Measurements from ENCODE around the gene ATP6V0A4. TPM values are rescaled to one million over a fixed set of nuclear protein-coding genes. Genes with fewer than 3 reads are reported as not detected.

Gene ATP6V0A4
- total RNA-seq, 3 donors from 2014 or later (not counting 1 experiment from before 2014, with no cell fraction given), result not detected

DNA sequence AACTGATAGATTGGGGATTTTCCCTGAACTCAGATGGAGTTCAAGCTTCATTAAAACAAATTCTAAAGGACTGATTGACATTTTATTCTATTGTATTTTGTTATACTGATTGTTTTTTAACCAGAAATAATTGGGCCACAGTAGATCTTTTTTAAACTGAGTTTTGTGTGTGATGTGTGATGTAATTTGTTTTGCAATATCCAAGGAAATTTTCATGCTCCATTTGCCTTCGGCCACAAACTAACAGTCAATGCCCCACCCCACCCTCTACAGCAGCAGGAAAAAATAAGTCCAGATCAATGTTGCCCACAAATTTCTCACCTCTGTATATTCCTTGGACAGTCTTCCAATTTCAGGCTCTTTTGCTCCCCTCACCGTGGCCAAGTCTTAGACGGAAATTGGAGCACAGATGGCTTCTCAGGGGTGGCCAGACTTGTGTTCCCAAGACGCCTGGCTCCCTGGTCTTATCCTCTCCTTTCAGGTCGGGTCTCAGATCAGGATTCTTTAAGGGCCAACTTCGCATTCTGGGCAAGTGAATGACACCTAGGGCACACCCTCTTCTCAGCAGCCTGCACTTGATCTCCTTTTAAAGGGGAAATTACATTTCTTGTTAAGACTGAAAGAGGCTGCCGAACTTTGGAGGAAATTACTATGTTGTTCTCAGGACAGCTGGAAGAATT is 97.0 kb downstream of the ATP6V0A4 start, which contains the start of gene SVOPL:
Gene SVOPL, minus strand, starts transcription at position 506 of the 680 bp plus-strand sequence. CDS start 22,317 bp downstream, outside the sequence.
- Mint-ChIP-seq H3K36me3 (no peaks in the 10 kb centered on the region), H3K4me1 (no peaks in the 10 kb centered on the region), H3K27ac (no peak within 1 kb of the TSS), H3K4me3 (no peak within 1 kb of the TSS), H3K9me3 (no peaks in the 10 kb centered on the region), H3K27me3 (ENCODE audit: low read depth in 2 of 2) (peaks cover 0 to 9% of the 10 kb centered on the region in 2 donors)
- intact Hi-C loops (cut with micrococcal nuclease), result no loop called here
- Histone ChIP-seq H3K4me3 (ENCODE audit: low read length) (no peak within 1 kb of the TSS), H3K27ac (ENCODE audit: low read length) (no peak within 1 kb of the TSS), H3K27me3 (ENCODE audit: control insufficient read depth, insufficient read depth, low read length) (no peaks in the 10 kb centered on the region), H3K36me3 (ENCODE audit: control insufficient read depth, insufficient read depth, low read length) (no peaks in the 10 kb centered on the region), H3K9me3 (ENCODE audit: control insufficient read depth, insufficient read depth, low read length) (no peaks in the 10 kb centered on the region), H3K4me1 (ENCODE audit: control insufficient read depth, insufficient read depth, low read length) (no peaks in the 10 kb centered on the region)
- ATAC-seq (no peak), DNase-seq (no peak)
- WGBS (ENCODE audit: insufficient coverage), result 67% methylated on average over 7 of the region's 7 CpGs
- TF ChIP-seq, protein P1, sequence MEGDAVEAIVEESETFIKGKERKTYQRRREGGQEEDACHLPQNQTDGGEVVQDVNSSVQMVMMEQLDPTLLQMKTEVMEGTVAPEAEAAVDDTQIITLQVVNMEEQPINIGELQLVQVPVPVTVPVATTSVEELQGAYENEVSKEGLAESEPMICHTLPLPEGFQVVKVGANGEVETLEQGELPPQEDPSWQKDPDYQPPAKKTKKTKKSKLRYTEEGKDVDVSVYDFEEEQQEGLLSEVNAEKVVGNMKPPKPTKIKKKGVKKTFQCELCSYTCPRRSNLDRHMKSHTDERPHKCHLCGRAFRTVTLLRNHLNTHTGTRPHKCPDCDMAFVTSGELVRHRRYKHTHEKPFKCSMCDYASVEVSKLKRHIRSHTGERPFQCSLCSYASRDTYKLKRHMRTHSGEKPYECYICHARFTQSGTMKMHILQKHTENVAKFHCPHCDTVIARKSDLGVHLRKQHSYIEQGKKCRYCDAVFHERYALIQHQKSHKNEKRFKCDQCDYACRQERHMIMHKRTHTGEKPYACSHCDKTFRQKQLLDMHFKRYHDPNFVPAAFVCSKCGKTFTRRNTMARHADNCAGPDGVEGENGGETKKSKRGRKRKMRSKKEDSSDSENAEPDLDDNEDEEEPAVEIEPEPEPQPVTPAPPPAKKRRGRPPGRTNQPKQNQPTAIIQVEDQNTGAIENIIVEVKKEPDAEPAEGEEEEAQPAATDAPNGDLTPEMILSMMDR (IDR thresholded peaks at IDR 0.05), result no peak

DNA sequence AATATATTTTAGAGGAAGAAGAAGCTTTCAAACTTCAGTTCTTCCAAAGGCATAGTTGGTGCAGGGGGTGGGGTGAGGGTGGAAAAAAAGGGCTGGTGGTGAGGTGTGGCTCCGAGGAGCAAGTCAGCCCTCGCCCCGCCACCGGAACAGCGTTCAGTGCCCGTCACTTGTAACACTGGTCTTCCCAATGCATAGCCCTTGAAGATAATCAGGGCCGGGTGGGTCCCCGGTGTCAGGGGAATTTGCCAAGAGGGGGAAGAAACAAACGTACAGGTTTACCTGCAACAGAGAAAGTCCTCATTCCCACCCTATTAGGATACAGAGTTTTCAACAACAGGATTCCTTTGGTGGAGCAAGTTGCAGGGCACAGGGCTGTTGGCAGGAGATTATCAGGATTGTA is 98.3 kb downstream of the ATP6V0A4 start:
- no peaks in the 10 kb centered on the region for H3K36me3 Mint-ChIP-seq
- no peak overlapping the region for H3K4me3 Mint-ChIP-seq
- DNase-seq, result no peak
- H3K9me3 ChIP-seq (ENCODE audit: control insufficient read depth, insufficient read depth, low read length), result no peaks in the 10 kb centered on the region
- TF ChIP-seq, protein P1 (IDR thresholded peaks at IDR 0.05), result no peak
- H3K4me1 Mint-ChIP-seq, result no peaks in the 10 kb centered on the region
- intact Hi-C loops (cut with micrococcal nuclease), result no loop called here
- no peaks in the 10 kb centered on the region for H3K4me1 ChIP-seq (ENCODE audit: control insufficient read depth, insufficient read depth, low read length)
- H3K27ac ChIP-seq (ENCODE audit: low read length), result no peak overlapping the region
- ATAC-seq, result no peak
- 93% methylated on average over 9 of the region's 9 CpGs for WGBS (ENCODE audit: insufficient coverage)
- no peaks in the 10 kb centered on the region for H3K36me3 ChIP-seq (ENCODE audit: control insufficient read depth, insufficient read depth, low read length)
- no peak overlapping the region for H3K27ac Mint-ChIP-seq
- peaks cover 0 to 9% of the 10 kb centered on the region in 2 donors for H3K27me3 Mint-ChIP-seq (ENCODE audit: low read depth in 2 of 2)
- no peak overlapping the region for H3K4me3 ChIP-seq (ENCODE audit: low read length)
- H3K9me3 Mint-ChIP-seq, result no peaks in the 10 kb centered on the region
- H3K27me3 ChIP-seq (ENCODE audit: control insufficient read depth, insufficient read depth, low read length), result no peaks in the 10 kb centered on the region

DNA sequence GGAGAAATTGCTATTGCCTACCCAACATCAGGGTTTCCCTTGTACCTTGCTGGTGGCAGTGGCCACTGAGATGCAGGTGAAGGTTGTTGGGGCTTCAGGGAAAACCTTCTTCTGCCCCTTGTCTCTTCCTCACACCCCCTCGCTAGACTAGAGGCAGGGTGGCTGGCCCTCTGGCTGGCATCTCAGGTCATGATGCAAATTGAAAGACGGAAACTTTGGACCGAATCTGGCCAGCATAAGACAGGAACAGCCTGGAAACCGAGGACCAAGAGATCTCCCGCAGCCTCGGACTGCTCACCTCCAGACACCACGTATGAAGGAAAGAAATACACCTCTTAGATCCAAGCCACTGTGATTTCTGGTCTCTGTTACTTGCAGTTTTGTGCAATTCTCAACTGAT is 99.7 kb downstream of the ATP6V0A4 start:
- H3K27ac Mint-ChIP-seq, result no peak overlapping the region

More for the DNA sequence above, 99.7 kb downstream of the ATP6V0A4 start:
- WGBS (ENCODE audit: insufficient coverage), result 91% methylated on average over 7 of the region's 7 CpGs
- Histone ChIP-seq H3K27ac (ENCODE audit: low read length) (no peak overlapping the region), H3K36me3 (ENCODE audit: control insufficient read depth, insufficient read depth, low read length) (no peaks in the 10 kb centered on the region), H3K4me1 (ENCODE audit: control insufficient read depth, insufficient read depth, low read length) (no peaks in the 10 kb centered on the region), H3K9me3 (ENCODE audit: control insufficient read depth, insufficient read depth, low read length) (no peaks in the 10 kb centered on the region), H3K4me3 (ENCODE audit: low read length) (no peak overlapping the region), H3K27me3 (ENCODE audit: control insufficient read depth, insufficient read depth, low read length) (no peaks in the 10 kb centered on the region)
- intact Hi-C loops (cut with micrococcal nuclease), result no loop called here
- TF ChIP-seq, protein P1 (IDR thresholded peaks at IDR 0.05), result no peak
- DNase-seq (no peak), ATAC-seq (no peak)
- Mint-ChIP-seq H3K27me3 (ENCODE audit: low read depth in 2 of 2) (peaks cover 0 to 9% of the 10 kb centered on the region in 2 donors), H3K4me3 (no peak overlapping the region), H3K9me3 (no peaks in the 10 kb centered on the region), H3K36me3 (no peaks in the 10 kb centered on the region), H3K4me1 (no peaks in the 10 kb centered on the region)
